A673 (cell line): ENCODE results near the gene THBS1.

Source experiments
- EZH2 ChIP-seq: fragments of 200-600 bp; sonication (generic); IDR thresholded peaks from 2 replicates; pipeline ENCODE4 v1.6.1; 2017; ENCODE audit warnings: borderline replicate concordance, low read depth, mild to moderate bottlenecking, mixed read lengths, antibody characterized with exemption, low read length; ENCODE audit not compliant: poor library complexity, severe bottlenecking
- TF ChIP-seq, protein P1 (sequence below): fragments of 300-800, 200-600 bp; sonication (generic); conservative IDR thresholded peaks from 2 replicates; pipeline ENCODE4 v1.5.1; 2017; ENCODE audit warnings: low read depth, mild to moderate bottlenecking, antibody characterized with exemption, low read length, moderate library complexity, mixed read lengths

DNA sequence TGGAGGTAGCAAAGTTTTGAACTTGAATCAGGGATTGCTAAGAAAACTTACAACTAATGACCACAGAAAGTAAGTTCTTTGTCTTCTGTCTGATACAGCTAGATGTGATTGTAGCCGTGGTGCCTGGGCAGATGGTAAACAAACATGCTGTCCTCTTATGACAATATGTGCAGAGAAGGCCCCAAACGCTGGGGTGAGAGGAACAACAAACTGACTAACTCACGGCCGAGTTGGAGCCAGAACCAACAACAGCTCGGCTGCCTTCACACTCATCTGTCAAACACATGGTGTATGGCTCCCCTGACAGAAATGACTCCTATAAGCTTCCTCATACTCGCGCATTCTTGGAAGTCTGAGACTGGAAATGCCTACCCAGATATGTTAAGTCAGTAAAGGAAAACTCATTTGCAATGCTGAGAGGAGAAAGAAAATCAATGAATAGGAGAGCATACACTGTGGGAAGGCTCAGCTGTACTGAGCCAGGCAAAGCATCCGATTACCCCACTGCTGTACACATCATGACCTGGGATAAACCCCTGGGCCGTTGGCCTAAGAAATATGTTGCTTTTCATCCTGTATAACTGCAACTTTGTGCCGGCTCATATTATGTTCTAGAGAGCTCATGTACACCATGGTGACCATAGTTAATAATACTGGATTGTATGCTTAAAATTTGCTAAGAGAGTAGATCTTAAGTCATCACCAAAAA is 5.7 kb downstream of the THBS1 start:
- TF ChIP-seq EZH2 = no peak
- TF ChIP-seq, protein P1, sequence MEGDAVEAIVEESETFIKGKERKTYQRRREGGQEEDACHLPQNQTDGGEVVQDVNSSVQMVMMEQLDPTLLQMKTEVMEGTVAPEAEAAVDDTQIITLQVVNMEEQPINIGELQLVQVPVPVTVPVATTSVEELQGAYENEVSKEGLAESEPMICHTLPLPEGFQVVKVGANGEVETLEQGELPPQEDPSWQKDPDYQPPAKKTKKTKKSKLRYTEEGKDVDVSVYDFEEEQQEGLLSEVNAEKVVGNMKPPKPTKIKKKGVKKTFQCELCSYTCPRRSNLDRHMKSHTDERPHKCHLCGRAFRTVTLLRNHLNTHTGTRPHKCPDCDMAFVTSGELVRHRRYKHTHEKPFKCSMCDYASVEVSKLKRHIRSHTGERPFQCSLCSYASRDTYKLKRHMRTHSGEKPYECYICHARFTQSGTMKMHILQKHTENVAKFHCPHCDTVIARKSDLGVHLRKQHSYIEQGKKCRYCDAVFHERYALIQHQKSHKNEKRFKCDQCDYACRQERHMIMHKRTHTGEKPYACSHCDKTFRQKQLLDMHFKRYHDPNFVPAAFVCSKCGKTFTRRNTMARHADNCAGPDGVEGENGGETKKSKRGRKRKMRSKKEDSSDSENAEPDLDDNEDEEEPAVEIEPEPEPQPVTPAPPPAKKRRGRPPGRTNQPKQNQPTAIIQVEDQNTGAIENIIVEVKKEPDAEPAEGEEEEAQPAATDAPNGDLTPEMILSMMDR = no peak
